Daoy (cell line): Measurements from ENCODE around the gene ST8SIA5. TPM values are rescaled to one million over a fixed set of nuclear protein-coding genes. Genes with fewer than 3 reads are reported as not detected.

ENCODE experiments used
- DNase-seq: peaks from one replicate; pipeline ENCODE4 v3.0.0-alpha.2; 2015; ENCODE audit warnings: low read depth
- total RNA-seq: library from RNA; depleted of rRNA; stranded (reverse); fragments of >200 nt; shearing (Covaris generic); gene quantifications from 2 replicates; pipeline ENCODE4 v1.2.3, GENCODE V29; 2014

ST8SIA5 gene
- total RNA-seq, 1 experiment from 2014 or later, result 0.40 TPM

DNA sequence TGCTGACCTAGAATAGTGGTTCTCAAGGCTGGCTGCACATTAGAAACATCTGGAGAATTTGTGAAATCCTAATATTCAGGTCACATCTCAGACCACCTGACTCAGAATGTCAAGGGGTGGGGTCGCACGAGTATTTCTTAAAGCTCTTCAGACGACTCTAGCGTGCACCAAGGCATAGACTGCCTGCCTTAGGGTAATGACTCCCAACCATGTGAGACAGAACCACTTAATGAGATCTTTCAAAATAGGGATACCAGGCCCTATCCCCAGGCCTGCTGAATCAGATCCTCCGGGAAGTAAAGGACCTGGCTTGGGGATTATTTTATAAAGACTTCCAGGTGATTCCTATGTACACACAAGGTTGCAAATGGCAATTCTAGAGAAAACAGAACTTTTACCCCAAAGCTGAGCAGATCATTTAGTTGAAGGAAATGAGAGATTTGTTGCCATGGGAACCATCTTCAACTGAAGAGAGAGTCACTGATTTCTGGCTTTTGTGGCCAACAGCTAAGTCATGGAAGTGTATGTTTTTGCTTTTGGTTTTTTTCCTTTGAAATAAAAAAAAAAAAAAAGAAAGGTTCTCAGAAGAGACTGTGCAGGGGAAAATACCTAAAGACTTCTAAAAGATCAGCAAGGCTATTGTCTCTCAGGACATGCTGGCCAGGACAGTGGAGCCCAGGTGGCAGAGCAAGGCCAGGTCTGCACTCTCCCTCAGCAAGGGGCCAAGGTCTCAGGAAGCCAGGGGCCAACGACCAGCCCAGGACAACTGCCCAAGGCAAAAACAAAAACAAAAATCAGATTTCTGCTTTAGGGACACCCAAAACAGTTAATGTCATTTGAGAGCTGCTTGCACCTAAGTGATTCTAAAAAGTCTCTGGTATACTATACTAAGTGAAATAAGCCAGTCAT, 84.5 kb downstream of the ST8SIA5 start:
- no peak for DNase-seq

DNA sequence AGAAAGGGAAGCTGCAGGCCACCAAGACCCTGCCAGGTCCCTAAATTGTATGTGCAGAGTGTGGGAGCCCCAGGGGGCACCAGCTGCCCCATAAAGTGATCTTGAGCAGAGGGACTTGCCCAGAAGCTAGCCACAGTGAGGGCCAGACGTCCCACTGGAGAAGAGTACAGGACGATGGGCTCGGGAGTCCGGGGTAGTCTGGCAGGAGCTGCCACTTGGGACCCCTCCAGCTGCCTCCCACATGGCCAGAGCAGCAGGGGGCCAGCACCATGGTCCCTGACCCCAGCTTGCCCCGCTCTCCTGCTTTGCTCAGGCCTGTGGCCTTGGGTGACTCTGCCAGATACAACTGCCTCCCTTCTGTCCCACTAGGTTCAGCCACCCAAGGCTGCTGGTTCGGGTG, 88.2 kb downstream of the ST8SIA5 start:
- no peak for DNase-seq

DNA sequence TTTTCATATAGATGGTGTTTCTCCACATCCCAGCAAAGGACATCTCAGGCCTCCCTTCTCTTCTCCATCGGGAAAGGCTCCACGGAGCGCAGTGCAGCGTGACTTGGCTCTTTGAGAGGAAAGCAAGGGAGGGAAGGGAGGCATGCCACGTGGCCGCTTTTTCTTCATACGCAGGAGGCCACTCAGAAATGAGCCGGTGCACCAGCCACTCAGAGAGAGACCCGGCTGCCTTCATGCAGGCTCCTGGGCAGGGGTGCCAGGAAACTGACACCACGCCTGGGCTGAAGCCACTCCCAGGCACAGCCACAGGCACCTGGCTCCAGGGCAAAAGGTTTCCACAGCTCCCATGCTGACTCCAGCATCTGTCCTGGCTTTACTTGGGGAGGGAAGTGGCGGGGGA, 88.7 kb downstream of the ST8SIA5 start:
- no peak for DNase-seq

DNA sequence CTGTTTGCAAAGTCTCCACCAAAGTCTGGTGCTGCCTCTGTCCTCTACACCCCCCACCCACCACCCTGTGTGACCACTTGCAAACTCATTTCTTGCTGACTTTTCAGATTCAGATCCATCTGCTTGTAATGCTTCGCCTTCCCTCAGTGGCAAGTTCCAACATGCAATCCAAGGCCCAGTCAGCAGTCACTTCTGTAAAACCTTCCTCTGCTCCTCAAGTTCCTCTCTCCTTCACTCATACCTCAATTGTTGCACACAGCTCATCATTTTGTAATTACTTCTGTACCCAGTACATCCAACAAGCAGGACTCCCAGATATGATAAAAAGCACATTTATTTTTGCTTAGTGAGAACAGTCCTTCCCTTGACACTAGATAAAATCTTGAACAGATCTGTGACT, 93.3 kb downstream of the ST8SIA5 start:
- no peak for DNase-seq

DNA sequence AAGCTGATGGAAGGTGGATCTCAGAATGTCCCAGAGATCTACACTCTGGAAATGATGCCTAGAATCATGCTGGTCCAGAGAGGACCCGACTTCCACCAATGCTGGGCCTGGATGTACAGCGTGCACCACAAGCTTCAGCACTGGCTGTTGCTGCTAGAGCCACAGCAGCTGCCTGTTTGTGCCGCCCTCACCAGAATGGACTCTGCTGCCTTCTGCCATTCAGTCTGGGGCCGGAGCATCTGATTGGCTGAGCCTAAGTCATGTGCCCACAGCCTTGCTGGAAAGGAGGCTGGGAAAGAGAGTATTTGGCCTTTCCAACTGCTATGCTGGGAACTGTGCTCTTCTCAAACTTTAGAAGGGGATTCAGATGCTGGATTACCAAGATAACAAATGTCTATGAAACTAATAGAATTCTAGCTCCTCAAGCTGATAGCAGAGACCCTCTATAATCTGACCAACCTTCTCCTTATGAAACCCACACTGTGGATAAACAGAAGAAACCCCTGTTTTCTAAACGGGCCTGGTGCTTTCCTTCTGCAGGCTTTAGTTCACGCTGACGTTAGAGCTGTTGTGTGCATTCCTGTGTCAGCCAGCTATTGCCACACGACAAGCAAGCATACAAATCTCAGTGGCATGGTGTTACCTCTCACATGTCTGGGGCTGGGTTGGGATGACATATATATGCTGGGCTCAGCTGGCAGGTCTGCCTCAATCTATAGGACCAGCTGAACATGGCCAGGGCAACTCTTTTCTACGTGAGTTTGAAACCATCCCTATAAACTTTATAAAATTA, 95.7 kb downstream of the ST8SIA5 start:
- peak; percentile 14 for DNase-seq

DNA sequence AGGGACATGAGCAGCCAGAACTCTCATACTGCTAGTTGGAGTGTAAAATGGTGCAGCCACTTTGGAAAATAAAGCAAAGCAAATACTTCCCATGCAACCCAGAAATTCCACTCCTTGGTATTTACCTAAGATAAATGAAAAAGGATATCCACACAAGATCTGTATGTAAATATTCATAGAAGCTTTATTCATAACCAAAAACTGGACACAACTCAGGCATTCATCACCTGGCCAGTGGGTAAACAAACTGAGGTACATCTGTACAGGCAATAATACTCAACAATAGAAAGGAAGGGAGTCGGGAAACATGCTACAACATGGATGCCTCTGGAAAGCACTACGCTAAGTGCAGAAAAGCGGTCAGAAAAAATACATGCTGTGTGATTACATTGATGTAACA, 97.4 kb downstream of the ST8SIA5 start:
- no peak for DNase-seq

DNA sequence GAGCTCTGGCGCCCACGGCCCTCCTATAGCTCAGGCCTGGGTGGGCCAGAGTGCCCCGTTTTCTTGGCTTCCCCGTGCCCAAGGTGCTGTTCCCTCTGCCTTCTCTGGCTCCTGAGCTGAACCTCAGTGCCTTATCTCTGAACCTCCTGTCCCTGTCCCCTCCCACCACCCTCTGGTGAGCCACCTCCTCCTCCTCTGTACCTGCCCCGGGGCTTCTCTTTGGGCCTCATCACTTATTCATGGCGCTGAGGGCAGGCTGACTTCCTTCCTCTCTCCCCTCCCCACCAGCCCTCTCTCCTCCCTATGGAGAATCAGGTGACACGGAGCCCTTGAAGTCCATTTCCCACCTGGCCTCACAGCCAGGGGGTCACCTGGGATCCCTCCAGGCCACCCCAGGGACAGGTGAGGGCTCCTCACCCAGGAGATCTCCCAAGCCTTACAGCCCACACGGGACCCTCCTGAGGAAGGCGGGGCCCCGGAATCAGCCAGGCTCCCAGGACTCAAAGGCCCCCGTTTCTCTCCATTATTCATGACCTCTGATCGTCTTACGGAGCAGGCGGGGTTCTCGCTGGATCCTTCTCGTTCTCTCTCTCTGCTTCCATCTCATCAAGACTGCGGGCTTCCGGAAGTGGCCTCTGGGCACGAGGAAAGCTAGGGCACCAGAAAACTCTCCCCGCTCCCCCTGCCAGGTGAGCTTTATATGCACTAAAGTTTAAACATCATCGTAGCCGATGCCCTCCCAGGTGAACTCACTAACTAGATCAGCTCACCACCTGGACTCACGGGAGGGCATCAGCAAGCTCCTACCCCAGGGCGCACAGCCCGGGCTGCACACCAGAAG, 99.5 kb downstream of the ST8SIA5 start, which contains the start of gene LOXHD1:
TSS of gene LOXHD1 (minus strand) at position 106 of the 841 bp plus-strand sequence. CDS start 187 bp downstream, outside the sequence.
- no peak for DNase-seq

DNA sequence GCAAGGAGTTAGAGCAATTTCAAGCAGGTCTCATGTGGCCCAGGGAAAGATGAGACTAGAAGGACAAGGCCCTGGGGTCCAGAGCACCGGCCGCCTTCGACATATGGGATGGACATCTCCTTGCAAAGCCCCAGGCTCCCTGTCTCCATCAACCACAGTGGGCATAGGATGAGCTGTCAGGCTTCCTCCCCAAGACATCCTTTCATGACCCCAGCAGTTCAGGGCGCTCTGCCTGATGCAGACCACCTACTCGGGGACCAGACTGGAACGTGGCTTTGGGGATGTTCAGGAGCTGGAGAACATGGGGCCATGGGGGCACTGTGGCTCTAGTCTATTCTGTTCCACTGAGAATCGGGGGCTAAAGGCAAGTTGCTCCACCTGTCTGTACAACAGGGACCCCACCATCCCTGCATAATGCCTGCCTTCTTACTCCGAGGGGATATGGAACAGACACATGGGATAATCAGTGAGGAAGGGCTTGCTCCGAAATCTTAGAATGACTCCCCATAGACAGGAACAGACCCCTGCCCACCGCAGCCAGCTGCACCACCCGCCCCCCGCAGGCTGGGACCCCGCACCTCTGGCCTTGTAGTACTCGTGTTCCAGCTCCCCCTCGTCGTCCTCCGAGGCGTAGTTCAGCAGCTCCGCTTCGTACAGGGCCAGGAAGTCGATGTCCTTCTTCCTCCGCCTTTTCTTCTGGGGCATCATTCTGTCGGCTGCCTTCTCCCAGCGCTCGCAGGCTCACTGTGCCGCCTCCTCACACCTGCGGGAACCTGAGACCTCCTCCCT, 100.3 kb downstream of the ST8SIA5 start:
- no peak for DNase-seq

DNA sequence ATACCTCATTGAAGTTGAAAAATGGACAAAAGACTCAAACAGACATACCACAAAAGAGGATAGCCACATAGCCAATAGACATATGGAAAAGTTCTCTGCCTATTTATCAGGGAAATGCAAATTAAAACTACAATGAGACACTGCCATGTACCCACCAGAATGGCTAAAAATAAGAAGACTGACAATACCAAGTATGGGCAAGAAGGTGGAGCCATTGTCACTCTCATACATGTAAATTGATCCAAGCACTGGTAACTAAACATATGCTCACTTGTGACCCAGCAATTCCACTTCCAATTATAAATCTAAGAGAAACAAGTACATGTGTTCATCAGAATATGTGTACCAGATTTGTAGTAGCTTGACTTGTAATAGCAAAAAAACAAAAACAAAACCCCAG, 104.5 kb downstream of the ST8SIA5 start:
- DNase-seq, result no peak

DNA sequence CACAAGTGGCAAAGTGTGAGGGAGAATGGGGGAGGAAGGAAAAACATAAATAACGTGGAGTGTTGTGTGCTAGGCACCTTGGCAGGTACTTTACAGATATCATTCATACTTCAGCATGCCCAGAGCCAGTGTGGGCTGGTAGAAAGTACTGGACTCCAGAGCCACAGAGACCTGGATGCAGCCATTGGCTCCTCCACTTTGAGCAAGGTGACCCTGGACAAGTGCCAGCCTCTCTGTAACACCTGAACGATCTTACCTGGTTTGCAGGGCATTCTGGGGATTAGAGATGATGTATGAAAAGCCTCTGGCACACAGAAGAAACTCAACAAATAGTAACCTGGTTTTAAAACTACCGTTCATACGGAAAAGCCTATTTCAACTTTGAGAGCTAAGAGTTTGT, 106.2 kb downstream of the ST8SIA5 start:
- DNase-seq, result no peak

DNA sequence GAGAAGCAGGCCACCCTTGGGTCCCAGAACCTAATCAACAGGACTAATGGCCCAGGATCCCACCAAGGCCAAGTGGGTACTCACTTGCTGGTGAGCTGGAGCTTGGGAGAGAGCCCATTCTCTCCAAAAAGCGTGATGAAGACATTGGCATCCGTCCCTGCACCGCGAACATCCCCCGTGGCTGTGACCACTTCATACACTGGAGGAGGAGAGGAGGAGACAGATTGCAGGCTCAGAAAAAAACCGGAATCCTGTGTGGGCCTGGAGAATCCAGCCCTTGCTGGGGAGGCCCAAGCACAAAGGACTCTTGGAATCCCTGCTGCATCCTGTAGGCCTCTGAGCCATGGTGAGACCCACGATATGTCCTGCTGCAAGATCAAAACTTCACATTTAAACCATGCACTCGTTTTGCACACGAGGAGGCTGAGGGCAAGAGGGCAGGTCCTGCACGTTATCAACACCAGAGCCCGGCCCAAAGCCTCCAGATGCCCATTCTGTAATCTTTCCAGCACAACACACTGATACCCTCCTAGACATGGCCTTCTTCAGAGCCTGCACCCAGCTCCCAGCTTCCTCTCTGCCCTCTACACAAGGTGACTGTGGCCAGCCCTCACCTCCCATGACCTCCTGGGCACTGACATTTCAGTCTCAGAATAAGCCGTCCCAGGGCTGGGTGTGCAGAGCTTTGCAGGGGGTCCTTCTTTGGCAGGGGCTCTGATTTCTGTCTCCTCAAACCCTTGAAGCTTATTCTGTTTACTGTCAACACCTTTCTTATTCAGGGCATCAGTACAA, 107.6 kb downstream of the ST8SIA5 start:
- DNase-seq, result no peak

DNA sequence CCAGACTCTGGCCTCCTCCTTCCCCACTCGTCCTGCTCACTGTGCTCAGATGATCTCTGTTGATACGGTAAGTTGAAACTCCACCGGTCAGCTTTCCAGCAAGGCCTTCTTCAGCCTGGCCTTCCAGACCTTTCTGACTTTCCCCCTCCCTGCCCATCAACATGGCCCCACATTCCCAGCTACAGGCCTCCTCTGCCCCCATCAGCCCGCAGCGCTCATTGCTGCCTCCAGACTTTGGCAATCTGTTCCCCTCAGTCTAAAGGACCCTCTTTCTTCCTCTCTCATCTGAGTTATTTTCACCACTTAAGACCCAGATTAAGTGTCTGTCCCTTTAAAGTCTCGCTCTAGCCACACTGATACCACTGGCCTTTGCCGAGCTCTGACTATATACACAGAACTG, 110.4 kb downstream of the ST8SIA5 start:
- DNase-seq, result no peak

DNA sequence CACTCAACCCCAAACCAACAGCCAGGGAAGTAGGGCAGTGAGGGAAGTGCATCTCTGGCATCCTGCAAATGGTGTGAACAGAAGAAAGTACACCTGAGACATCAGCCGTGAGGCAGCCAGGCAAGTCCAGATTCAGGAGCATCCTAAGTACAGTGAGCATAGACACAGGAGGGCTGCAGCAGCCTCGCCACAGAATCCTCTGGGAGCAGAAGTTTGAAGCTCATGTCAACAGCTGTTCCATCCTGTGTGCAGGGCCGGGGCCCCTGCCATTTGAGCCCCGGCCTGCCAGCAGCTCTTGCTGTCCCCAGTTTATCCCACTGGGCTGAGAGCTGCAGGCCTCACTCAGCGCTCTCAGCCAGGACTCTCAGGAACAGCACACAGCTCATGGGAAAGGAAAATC, 114.3 kb downstream of the ST8SIA5 start:
- DNase-seq, result no peak

DNA sequence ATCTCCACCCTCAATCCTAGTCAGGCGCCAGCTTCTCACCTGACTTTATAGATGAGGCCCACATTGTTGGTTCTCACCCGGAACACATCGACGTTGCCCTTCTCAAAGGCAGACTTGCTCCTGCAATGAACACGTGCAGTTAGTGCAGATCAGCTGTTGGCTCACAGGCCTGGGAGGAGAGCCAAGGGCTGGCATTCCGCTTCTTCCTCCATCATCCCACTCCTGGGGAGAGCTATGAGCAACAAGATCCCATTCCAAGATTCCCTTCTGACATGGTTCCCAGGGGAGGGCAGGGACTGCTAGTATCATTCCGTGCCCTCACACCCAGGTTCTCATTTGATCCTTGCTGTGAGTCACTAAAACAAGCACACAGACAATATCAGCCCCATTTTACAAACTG, 114.9 kb downstream of the ST8SIA5 start:
- peak; percentile 29 for DNase-seq

DNA sequence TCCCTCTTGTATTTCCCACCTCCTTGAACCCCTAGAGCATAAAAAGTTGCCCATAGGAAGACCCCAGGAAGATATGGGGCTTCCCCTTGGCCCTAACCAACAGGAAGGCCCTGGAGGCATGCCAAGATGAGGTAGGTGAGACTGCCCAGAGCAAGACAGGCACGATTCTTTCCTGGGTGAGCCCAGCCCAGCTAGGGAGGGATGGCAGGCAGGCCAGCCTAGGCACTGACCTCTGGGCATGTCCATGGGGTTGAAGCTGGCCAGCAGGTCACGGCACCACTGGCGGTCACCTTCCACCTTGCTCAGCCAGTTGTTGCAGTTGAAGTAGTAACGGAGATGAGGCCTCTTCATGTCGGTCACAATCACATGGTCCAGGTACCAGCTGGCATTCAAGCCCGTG, 117.5 kb downstream of the ST8SIA5 start:
- no peak for DNase-seq

DNA sequence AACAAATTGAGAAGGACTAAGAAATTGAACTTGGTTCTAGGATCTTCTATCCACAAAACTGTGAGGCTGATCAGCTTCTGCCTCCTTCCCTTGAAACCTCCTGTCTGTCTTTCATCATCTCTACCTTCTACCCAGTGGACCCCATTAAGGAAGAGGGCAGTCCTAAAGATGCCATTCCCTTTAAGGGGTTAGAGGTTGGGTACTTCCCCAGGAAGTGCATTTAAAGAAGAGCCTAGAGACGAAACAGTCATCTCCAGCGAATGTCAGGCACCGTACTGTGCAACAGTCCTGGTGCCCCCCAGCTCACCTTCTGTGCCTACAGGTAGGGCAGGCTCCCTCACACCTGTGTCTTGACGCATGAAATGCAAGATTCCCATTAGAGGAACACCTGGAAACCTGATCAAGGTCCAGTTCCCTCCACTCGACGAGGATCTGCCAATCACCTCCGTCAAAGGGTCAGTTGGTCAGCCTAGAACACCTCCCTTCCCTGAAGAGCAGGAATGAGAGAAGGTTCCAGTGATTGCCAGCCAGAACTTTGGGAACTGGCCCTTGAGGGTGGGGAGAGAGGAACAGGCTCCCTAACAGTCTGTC, 120.7 kb downstream of the ST8SIA5 start:
- no peak for DNase-seq

DNA sequence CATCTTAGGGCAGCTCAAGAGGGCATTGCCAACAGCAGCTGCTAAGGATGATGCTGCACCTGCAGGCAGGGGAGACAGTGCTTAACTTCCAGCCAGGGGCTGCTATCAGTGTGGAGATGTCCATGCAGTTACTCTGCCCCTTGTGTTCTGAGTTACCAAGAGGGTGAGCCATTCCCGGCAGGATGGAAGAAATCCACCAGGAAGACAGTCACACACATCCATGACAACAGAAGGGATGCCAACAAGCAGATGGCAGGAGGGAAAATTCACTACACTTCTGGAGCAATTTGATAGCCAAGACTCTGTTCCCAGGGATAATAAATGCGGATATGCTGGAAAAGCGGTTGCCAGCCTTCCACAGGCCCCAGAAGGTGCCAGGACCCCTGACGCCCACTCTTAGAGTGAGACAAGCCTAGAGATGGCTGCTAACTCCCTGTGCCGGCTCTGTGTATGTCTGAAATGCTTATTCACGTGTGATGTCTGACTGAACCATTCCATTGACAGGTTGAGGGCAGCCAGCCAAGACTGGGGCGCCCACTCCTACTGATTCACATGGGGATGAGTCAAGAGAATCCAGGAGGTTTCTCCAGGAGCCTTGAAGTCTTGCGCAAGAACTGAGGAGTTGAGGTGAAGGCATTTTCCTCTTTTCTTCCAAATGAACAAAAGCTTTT, 124.3 kb downstream of the ST8SIA5 start:
- DNase-seq, result peak; percentile 54

DNA sequence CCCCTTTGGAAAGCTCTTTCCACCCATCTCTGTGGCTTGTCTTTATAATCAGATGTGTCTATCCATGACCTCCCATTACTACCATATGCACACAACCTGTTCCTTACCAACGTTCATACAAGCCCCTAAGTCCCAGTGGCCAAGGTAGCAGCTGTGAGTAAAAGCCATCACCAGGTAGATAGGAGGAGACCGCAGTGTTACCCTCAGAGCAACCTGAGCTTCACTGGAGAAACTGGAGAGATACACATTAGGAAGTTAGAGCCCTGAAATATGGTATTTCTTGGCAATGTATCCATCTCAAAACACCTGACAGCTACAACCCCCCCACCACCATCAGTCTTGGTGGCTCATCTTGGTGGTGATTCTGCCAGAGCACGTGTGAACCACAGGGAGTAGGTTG, 125.9 kb downstream of the ST8SIA5 start:
- DNase-seq, result no peak

DNA sequence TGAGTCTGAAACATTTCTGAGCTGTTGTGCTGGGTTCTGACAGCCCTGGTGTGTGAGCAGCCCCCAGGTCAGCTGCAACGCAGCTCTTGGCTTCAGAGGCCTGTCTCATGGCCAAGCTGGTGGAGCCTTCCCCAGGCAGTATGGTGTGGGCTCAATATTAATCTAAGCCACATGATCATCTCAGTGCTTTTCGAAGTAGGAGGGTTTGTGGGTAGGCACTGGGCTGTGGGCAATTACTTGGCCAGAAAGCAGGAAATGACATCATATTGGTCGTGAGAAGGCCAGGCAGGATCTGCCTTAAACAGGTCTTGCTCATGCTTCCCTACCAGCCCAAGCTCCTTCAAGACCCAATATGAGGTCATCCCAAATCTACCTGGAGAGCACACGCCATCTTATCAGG, 126.7 kb downstream of the ST8SIA5 start:
- DNase-seq, result peak; percentile 38
